Stimulated activated CD4-positive, alpha-beta T cell treated with anti-CD3 and anti-CD28 coated beads, TNF-alpha, amount 100 ng/mL, for 24 hours (primary cell): ENCODE results near the gene MARCKS.

ENCODE experiments used
- DNase-seq, 3 experiments: peaks; one replicate each; pipeline ENCODE4 v3.0.0-alpha.2; 2020; ENCODE audit warnings: low read depth in 3 of 3

The MARCKS gene, protein sequence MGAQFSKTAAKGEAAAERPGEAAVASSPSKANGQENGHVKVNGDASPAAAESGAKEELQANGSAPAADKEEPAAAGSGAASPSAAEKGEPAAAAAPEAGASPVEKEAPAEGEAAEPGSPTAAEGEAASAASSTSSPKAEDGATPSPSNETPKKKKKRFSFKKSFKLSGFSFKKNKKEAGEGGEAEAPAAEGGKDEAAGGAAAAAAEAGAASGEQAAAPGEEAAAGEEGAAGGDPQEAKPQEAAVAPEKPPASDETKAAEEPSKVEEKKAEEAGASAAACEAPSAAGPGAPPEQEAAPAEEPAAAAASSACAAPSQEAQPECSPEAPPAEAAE

DNA sequence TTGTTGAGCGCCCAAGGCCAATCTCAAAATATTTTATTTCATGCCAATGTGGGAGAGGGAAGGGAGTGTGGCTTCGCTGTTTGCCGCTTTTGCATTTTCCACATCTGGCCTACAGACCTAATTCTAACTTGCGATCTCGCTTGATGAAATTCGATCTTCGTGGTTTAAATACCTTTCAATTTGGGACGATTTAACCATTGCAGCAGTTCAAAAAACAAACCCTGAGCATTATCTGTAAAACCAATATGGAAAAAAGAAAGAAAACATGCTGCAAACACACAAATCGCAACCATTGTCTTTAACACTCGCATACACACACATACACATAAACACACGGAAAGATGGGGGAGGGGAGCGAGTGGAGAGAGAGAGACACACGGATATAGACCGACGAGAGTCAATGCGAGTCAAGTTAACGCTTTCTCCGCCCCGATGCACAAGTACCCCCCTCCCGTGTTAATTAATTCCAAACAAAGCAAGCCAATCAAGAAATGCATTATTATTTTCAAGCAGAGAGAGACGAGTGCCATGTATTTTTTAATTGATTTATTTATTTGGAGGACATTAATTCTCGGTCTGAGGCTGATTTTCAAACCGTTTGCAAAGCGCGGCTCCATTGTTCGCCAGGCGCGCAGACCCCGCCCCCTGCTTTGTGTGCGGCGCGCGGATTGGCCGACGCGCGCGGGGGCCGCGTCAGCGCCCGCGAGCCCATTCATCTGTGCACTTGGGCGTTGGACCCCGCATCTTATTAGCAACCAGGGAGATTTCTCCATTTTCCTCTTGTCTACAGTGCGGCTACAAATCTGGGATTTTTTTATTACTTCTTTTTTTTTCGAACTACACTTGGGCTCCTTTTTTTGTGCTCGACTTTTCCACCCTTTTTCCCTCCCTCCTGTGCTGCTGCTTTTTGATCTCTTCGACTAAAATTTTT lies at the start of gene MARCKS:
Gene MARCKS (plus strand): TSS at position 721 of the 931 bp plus-strand sequence. CDS start 401 bp downstream, outside the sequence.
- DNase-seq = no peak

GRCh38 chr6:113809826-113810225 lies 47.3 kb upstream of the MARCKS start:
- no peak for DNase-seq

GRCh38 chr6:113813142-113813541 lies 44.0 kb upstream of the MARCKS start:
- no peak for DNase-seq

- DNase-seq = no peak
Observed at GRCh38 chr6:113818578-113818977, 38.6 kb upstream of the MARCKS start.

DNA sequence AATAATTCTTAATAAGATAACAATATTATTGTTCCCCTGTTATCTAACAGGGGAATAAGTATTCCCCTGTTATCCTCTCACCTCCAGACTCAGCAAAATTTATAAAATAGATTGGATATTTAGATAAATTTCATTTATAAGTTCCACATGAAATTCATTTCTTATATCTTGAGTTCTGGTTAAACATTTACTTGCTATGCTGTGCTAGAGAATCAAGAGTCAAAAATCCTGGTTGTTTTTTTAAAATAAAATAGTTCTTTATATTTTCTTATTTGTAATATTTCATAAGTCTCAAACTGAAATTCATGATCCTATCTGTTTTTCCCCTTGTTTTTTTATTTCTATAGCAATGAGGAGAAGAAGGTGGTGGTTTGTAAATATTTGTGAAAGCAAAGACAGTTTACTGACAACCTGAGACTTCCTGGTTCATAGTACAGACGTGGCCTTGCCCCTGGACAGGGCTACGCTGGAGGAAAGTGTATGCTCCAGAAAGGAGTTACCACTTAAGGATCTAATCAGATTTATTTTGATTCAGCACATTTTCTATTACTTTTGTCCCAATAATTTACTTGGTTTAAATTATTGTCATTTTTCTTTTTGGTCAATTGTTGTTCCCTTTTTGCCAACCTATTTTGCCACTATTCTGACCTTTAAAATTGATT lies 37.8 kb upstream of the MARCKS start:
- DNase-seq = no peak

DNA sequence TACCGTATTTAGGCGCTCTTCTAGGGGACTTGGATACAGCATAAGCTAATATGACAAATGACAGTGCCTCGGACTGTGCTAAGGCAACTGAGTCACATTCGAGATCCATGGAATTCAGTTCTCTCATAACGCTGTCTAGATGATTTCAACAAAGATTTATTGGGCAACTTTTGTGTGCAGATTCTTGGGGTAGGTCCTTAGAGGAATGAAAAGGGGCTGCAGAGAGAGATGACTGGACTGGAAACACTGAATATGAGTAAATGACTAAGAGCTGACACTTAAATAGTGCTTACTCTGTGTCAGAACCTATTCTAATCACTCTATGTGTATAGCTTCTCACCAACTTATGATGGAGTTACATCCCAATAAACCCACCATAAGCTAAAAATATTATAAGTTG lies 36.4 kb upstream of the MARCKS start:
- DNase-seq = no peak

- no peak for DNase-seq
Observed at GRCh38 chr6:113821445-113821844, 35.7 kb upstream of the MARCKS start.

DNA sequence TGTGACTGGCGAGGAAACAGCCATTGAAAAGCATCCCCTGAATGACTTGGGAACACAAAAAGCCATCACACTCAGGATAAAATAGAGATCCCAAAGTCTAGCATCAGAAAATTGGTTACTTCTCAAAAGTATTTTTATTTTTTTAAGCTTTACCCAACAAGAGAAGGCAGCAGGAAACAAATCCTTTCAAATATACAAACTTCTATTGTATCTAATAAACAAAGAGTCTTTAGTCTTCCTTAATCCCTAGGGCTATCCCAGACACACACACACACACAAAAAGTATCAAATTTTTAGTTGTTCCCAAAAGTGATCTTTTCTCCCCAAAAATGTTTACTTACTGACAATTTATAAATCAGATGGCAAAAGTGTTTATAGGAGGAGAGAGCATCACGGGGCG lies 33.2 kb upstream of the MARCKS start:
- no peak for DNase-seq

- DNase-seq = no peak
Observed at GRCh38 chr6:113824411-113824810, 32.7 kb upstream of the MARCKS start.

- DNase-seq = no peak
Observed at GRCh38 chr6:113824866-113825265, 32.3 kb upstream of the MARCKS start.

GRCh38 chr6:113825781-113826180 lies 31.4 kb upstream of the MARCKS start:
- DNase-seq = no peak

DNA sequence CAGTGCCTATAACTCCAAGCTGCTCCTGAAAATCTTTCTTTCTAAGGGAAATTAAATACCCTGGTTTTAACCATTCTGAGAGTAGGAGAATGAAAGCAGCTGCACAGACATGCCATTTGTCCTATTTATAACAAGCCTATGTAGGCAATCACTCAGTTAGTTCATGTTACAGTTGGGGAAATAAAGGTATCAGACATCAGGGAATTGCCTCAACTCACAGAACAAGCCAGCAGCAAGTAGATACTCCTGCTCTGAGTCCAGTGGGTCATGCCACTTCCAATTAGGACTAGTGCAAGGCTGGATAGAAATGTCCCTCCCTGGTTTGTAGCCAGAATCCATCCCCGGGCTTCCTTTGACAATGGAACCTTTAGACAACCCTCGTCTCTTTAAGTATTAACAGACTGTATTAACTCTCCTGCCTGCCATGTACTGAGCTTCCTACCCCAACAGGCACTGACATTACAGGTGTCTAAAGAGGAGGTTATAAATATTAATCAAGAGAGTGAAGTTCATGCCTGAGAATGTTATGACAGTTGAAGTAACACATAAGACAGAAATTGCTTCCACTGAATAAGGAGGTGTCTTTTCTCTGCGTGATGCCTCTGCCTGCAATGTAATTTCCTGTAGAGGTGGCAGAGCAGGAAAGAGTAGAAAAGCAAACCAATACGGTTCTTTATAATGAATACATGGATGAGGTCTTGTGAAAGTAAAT lies 28.0 kb upstream of the MARCKS start:
- DNase-seq = no peak

DNA sequence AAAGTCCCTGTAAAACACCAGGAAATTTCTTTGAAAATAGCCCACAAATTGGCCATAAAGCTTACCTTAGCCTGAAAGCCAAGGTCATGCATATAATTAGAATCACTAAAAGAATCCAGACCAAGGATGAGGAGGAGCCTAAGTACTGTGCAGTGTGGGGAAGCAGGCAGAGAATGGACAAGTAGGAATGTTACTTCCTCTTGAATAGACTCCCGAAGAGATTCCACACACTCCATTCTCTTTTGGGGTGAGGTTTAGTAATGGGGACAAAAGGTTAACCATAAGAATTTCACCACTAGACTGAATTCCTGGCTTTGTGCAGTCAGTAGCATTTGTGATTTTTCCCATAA lies 27.5 kb upstream of the MARCKS start:
- DNase-seq = no peak

- no peak for DNase-seq
Observed at GRCh38 chr6:113830140-113830539, 27.0 kb upstream of the MARCKS start.

DNA sequence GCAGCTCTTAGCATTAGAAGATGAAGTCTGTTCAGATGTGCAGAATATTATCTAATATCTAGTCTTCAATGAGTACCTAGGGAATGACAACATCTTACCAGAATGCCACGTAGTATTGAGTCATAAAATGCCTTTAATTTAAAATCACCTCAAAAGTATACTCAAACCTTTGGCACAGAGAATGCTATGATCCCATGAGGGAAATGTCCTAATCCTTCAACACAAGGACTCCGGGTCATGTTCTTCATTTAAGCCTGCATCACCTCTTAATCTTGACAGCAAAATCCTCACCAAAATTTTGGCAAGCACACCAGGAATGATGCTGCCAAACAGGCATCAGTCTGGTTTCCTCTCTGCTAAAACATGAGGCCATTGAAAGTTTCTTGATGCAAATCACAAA lies 23.6 kb upstream of the MARCKS start:
- no peak for DNase-seq

- no peak for DNase-seq
Observed at GRCh38 chr6:113837170-113837569, 20.0 kb upstream of the MARCKS start.

GRCh38 chr6:113842165-113842564 lies 15.0 kb upstream of the MARCKS start:
- no peak for DNase-seq

DNA sequence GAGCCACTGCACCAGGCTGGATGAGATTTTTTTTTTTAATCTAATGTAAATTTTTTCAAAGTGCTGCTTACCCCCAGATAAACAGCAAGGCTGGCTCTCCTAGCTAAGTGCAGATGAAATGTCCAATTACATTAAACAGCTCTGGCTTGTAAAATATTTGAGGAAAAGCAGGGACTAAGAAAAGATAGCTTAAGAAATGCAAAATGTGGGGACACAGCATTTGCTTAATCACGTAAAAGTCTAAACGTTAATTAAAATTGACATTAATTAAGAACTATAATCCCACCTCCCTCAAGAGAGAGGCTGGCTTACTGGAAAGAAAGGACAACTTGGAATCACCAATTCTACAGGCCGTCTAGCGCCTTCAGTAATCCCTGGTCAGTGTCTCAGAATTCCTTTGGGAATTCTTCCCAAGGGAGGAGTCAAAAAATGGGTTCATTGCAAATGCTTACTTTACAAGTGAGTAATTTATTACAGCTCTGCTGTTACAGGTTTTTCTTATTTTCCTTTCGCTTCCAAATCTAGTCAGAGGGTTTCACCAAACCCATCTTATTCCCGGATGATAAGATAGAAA lies 13.6 kb upstream of the MARCKS start:
- no peak for DNase-seq

DNA sequence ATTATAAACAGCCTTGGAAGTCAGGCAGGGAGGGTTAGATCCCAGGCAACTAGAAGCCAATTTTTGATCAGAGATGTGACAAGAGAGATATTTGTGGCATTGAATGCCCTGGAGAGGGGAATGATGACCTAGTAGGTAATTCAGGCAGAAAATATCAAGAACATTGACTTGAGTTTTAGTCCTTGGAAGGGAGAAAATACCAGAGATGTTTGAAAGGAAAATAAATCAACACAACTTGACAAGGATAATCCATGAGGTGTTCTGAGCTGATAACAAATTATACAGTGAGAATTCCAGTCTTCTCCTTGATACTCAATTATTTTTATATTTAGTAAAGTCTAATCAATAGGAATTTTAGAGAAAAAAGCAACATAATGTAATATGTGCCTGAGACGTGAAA lies 10.6 kb upstream of the MARCKS start:
- no peak for DNase-seq

- no peak for DNase-seq
Observed at GRCh38 chr6:113847447-113847846, 9.7 kb upstream of the MARCKS start.

- DNase-seq = no peak
Observed at GRCh38 chr6:113848280-113848679, 8.9 kb upstream of the MARCKS start.

DNA sequence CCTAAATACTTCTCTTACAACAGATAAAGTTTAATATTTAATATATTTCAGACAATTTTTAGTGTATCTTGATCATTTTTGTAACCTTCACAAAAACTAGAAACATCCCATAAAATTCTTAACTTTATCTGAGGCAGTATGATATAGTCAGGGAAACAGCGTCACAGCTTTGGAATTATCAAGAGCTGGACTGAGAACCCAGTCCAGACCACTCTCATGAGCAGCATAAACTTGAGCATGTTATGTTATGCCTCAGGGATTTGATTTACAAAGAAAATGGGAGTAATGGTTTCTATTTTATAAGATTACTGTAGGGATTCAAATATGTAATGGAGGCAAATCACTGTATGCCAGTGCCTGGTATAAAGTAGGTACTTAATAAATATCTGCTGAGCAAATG lies 8.3 kb upstream of the MARCKS start:
- no peak for DNase-seq
